ENCODE measurements around the gene OBSL1.
A peak's percentile ranks its signal among the peaks of the same experiment; 100 is the strongest.

OBSL1 gene

GRCh38 chr2:219555956-219556355 is 15.4 kb downstream of the OBSL1 start:
- H3K27ac ChIP-seq (ENCODE audit: low read depth, low read length), result no peak overlapping the region
- H3K36me3 ChIP-seq (ENCODE audit: insufficient read depth, low read length), result no peaks in the 10 kb centered on the region

GRCh38 chr2:219554350-219554749 is 17.0 kb downstream of the OBSL1 start:
- Histone ChIP-seq H3K4me1 (ENCODE audit: control insufficient read depth, insufficient read depth, low read length, unreplicated experiment) (peaks cover 6% of the 10 kb centered on the region), H3K27me3 (ENCODE audit: insufficient read depth, low read length) (peaks cover 3% of the 10 kb centered on the region; the same call in 1 of the 2 replicates), H3K27ac (ENCODE audit: low read depth, low read length) (no peak overlapping the region), H2AFZ (ENCODE audit: low read length, unreplicated experiment) (no peak overlapping the region), H3K79me2 (ENCODE audit: control insufficient read depth, insufficient read depth, low read length, unreplicated experiment) (no peaks in the 10 kb centered on the region), H3K36me3 (ENCODE audit: insufficient read depth, low read length) (no peaks in the 10 kb centered on the region), H3K4me3 (ENCODE audit: low read depth, low read length) (no peak overlapping the region)

More at GRCh38 chr2:219555956-219556355, 15.4 kb downstream of the OBSL1 start:
- Histone ChIP-seq H3K27me3 (ENCODE audit: insufficient read depth, low read length) (peaks cover 3% of the 10 kb centered on the region; the same call in 1 of the 2 replicates), H3K4me1 (ENCODE audit: control insufficient read depth, insufficient read depth, low read length, unreplicated experiment) (peaks cover 6% of the 10 kb centered on the region), H3K79me2 (ENCODE audit: control insufficient read depth, insufficient read depth, low read length, unreplicated experiment) (no peaks in the 10 kb centered on the region), H3K4me3 (ENCODE audit: low read depth, low read length) (no peak overlapping the region), H2AFZ (ENCODE audit: low read length, unreplicated experiment) (no peak overlapping the region)

GRCh38 chr2:219553463-219553963 is 17.8 kb downstream of the OBSL1 start:
- H3K36me3 ChIP-seq (ENCODE audit: insufficient read depth, low read length), result no peaks in the 10 kb centered on the region
- H3K27ac ChIP-seq (ENCODE audit: low read depth, low read length), result no peak overlapping the region
- peaks cover 6% of the 10 kb centered on the region for H3K4me1 ChIP-seq (ENCODE audit: control insufficient read depth, insufficient read depth, low read length, unreplicated experiment)
- no peak overlapping the region for H2AFZ ChIP-seq (ENCODE audit: low read length, unreplicated experiment)
- peaks cover 3% of the 10 kb centered on the region; the same call in 1 of the 2 replicates for H3K27me3 ChIP-seq (ENCODE audit: insufficient read depth, low read length)
- no peaks in the 10 kb centered on the region for H3K79me2 ChIP-seq (ENCODE audit: control insufficient read depth, insufficient read depth, low read length, unreplicated experiment)
- peak overlapping the region; percentile 79 for H3K4me3 ChIP-seq (ENCODE audit: low read depth, low read length)

GRCh38 chr2:219553168-219553417 is 18.2 kb downstream of the OBSL1 start:
- Histone ChIP-seq H3K79me2 (ENCODE audit: control insufficient read depth, insufficient read depth, low read length, unreplicated experiment) (no peaks in the 10 kb centered on the region), H3K4me1 (ENCODE audit: control insufficient read depth, insufficient read depth, low read length, unreplicated experiment) (peaks cover 6% of the 10 kb centered on the region), H3K27me3 (ENCODE audit: insufficient read depth, low read length) (peaks cover 3% of the 10 kb centered on the region; the same call in 1 of the 2 replicates), H3K36me3 (ENCODE audit: insufficient read depth, low read length) (no peaks in the 10 kb centered on the region), H2AFZ (ENCODE audit: low read length, unreplicated experiment) (no peak overlapping the region), H3K27ac (ENCODE audit: low read depth, low read length) (no peak overlapping the region), H3K4me3 (ENCODE audit: low read depth, low read length) (peak overlapping the region; percentile 79)

GRCh38 chr2:219552382-219553167 is 18.8 kb downstream of the OBSL1 start:
- Histone ChIP-seq H3K27ac (ENCODE audit: low read depth, low read length) (no peak overlapping the region), H3K79me2 (ENCODE audit: control insufficient read depth, insufficient read depth, low read length, unreplicated experiment) (no peaks in the 10 kb centered on the region), H2AFZ (ENCODE audit: low read length, unreplicated experiment) (peak overlapping the region; percentile 85), H3K36me3 (ENCODE audit: insufficient read depth, low read length) (no peaks in the 10 kb centered on the region), H3K4me1 (ENCODE audit: control insufficient read depth, insufficient read depth, low read length, unreplicated experiment) (peaks cover 6% of the 10 kb centered on the region), H3K27me3 (ENCODE audit: insufficient read depth, low read length) (peaks cover 3% of the 10 kb centered on the region; the same call in 1 of the 2 replicates), H3K4me3 (ENCODE audit: low read depth, low read length) (peak overlapping the region; percentile 79)

- Histone ChIP-seq H3K79me2 (ENCODE audit: control insufficient read depth, insufficient read depth, low read length, unreplicated experiment) (no peaks in the 10 kb centered on the region), H3K4me3 (ENCODE audit: low read depth, low read length) (peak overlapping the region; percentile 79), H2AFZ (ENCODE audit: low read length, unreplicated experiment) (peak overlapping the region; percentile 85), H3K4me1 (ENCODE audit: control insufficient read depth, insufficient read depth, low read length, unreplicated experiment) (peaks cover 6% of the 10 kb centered on the region), H3K36me3 (ENCODE audit: insufficient read depth, low read length) (no peaks in the 10 kb centered on the region), H3K27ac (ENCODE audit: low read depth, low read length) (no peak overlapping the region), H3K27me3 (ENCODE audit: insufficient read depth, low read length) (peaks cover 3% of the 10 kb centered on the region; the same call in 1 of the 2 replicates)
Observed at GRCh38 chr2:219551441-219552381, 19.6 kb downstream of the OBSL1 start.

- no peak overlapping the region for H3K4me3 ChIP-seq (ENCODE audit: low read depth, low read length)
- H3K27me3 ChIP-seq (ENCODE audit: insufficient read depth, low read length), result peaks cover 3% of the 10 kb centered on the region; the same call in 1 of the 2 replicates
- no peak overlapping the region for H3K27ac ChIP-seq (ENCODE audit: low read depth, low read length)
- peaks cover 6% of the 10 kb centered on the region for H3K4me1 ChIP-seq (ENCODE audit: control insufficient read depth, insufficient read depth, low read length, unreplicated experiment)
- H3K79me2 ChIP-seq (ENCODE audit: control insufficient read depth, insufficient read depth, low read length, unreplicated experiment), result no peaks in the 10 kb centered on the region
- H2AFZ ChIP-seq (ENCODE audit: low read length, unreplicated experiment), result no peak overlapping the region
- H3K36me3 ChIP-seq (ENCODE audit: insufficient read depth, low read length), result no peaks in the 10 kb centered on the region
Observed at GRCh38 chr2:219549619-219550018, 21.7 kb downstream of the OBSL1 start.

GRCh38 chr2:219548990-219549389 is 22.3 kb downstream of the OBSL1 start:
- H3K79me2 ChIP-seq (ENCODE audit: control insufficient read depth, insufficient read depth, low read length, unreplicated experiment), result no peaks in the 10 kb centered on the region
- peaks cover 6% of the 10 kb centered on the region for H3K4me1 ChIP-seq (ENCODE audit: control insufficient read depth, insufficient read depth, low read length, unreplicated experiment)
- H2AFZ ChIP-seq (ENCODE audit: low read length, unreplicated experiment), result no peak overlapping the region
- no peak overlapping the region for H3K4me3 ChIP-seq (ENCODE audit: low read depth, low read length)
- no peaks in the 10 kb centered on the region for H3K36me3 ChIP-seq (ENCODE audit: insufficient read depth, low read length)
- H3K27me3 ChIP-seq (ENCODE audit: insufficient read depth, low read length), result peaks cover 3% of the 10 kb centered on the region; the same call in 1 of the 2 replicates
- H3K27ac ChIP-seq (ENCODE audit: low read depth, low read length), result no peak overlapping the region

GRCh38 chr2:219547621-219548020 is 23.7 kb downstream of the OBSL1 start:
- no peak overlapping the region for H3K4me3 ChIP-seq (ENCODE audit: low read depth, low read length)
- H3K4me1 ChIP-seq (ENCODE audit: control insufficient read depth, insufficient read depth, low read length, unreplicated experiment), result peaks cover 6% of the 10 kb centered on the region
- no peaks in the 10 kb centered on the region for H3K36me3 ChIP-seq (ENCODE audit: insufficient read depth, low read length)
- no peak overlapping the region for H3K27ac ChIP-seq (ENCODE audit: low read depth, low read length)
- H3K27me3 ChIP-seq (ENCODE audit: insufficient read depth, low read length), result no peaks in the 10 kb centered on the region
- peaks cover 1% of the 10 kb centered on the region for H3K79me2 ChIP-seq (ENCODE audit: control insufficient read depth, insufficient read depth, low read length, unreplicated experiment)
- H2AFZ ChIP-seq (ENCODE audit: low read length, unreplicated experiment), result no peak overlapping the region

GRCh38 chr2:219545943-219546352 is 25.4 kb downstream of the OBSL1 start:
- Histone ChIP-seq H3K27me3 (ENCODE audit: insufficient read depth, low read length) (no peaks in the 10 kb centered on the region), H2AFZ (ENCODE audit: low read length, unreplicated experiment) (no peak overlapping the region), H3K4me1 (ENCODE audit: control insufficient read depth, insufficient read depth, low read length, unreplicated experiment) (peaks cover 8% of the 10 kb centered on the region), H3K4me3 (ENCODE audit: low read depth, low read length) (no peak overlapping the region), H3K36me3 (ENCODE audit: insufficient read depth, low read length) (0 out of 2 replicates have a peak, but pooled peaks cover 5% of the 10 kb centered on the region), H3K27ac (ENCODE audit: low read depth, low read length) (no peak overlapping the region), H3K79me2 (ENCODE audit: control insufficient read depth, insufficient read depth, low read length, unreplicated experiment) (peaks cover 6% of the 10 kb centered on the region)

All from ACC112 (cell line).